Right cardiac atrium (tissue), 5 donors: Measurements from ENCODE around the gene TRAPPC2. TPM values are rescaled to one million over a fixed set of nuclear protein-coding genes. Genes with fewer than 3 reads are reported as not detected.

Experiments used
- ATAC-seq, 2 donors: fragments of 200-7000 bp; cut with Tn5 transposase; one replicate each; pipeline versions ENCODE4 v1.8.0 to v1.9.1; 2020; ENCODE audit warnings: moderate library complexity in 2 of 2, mild to moderate bottlenecking in 1 of 2
- DNase-seq, 3 donors: peaks; one replicate each; pipeline ENCODE4 v3.0.0-alpha.2; 2020
- H3K27ac ChIP-seq: one replicate; pipeline ENCODE4 v1.5.1; 2013; ENCODE audit warnings: mild to moderate bottlenecking, low read length, control low read depth, moderate library complexity
- H3K27me3 ChIP-seq: one replicate; pipeline ENCODE4 v1.6.1; 2013; ENCODE audit not compliant: control insufficient read depth, insufficient read depth
- H3K4me1 ChIP-seq: one replicate; pipeline ENCODE4 v1.6.1; 2013; ENCODE audit warnings: low read length; ENCODE audit not compliant: control insufficient read depth, insufficient read depth
- H3K4me3 ChIP-seq: one replicate; pipeline ENCODE4 v1.5.1; 2013; ENCODE audit warnings: low read length, control low read depth
- H3K9me3 ChIP-seq: one replicate; pipeline ENCODE4 v1.6.1; 2013; ENCODE audit warnings: low read length; ENCODE audit not compliant: control insufficient read depth
- WGBS: extraction: QIAGEN DNeasy Blood & Tissue Kit; methylation state at CpG from one replicate; pipeline ENCODE4 v1.1.7; 2013; 5-methylcytosine and 5-hydroxymethylcytosine counted together
- intact Hi-C, 4 donors: fragments of 100-400 bp; cut with DNase I; formaldehyde crosslinking; loops; one replicate each; pipeline versions ENCODE4 v1.11.0 to v1.14.0; 2022 to 2023
- polyA plus RNA-seq: library from polyadenylated mRNA; stranded (reverse); fragments of 200-250 nt; gene quantifications from one replicate; pipeline ENCODE4 v1.2.3, GENCODE V29; 2013
- total RNA-seq, 4 donors: library from RNA; stranded (reverse); fragmentation: NEBNext Ultra II Directional; extraction: Animal tissue kit (Norgen Biotek cat#: 25700); gene quantifications; one replicate each; pipeline ENCODE4 v1.2.1, GENCODE V29; 2021
- donor health status: healthy with polysubstance abuse.
- donor health status: DM: no; HTN: yes; CAD: no.
- donor health status: DM: no; HTN: no; CAD: no.
- donor health status: DM: no; HTN: yes; CAD: no; lungs with severe emphysema.
- donor health status: DM: yes; HTN: yes; CAD: no.

The TRAPPC2 gene
- total and polyA plus RNA-seq, 5 donors = 4.3 to 8.7 (median 7.7) TPM

GRCh38 chrX:13763489-13763888 lies 29.1 kb upstream of the TRAPPC2 start:
- no peaks in the 10 kb centered on the region for H3K9me3 ChIP-seq
- no peak overlapping the region for H3K27ac ChIP-seq
- H3K4me1 ChIP-seq = peaks cover 3% of the 10 kb centered on the region
- H3K4me3 ChIP-seq = peak overlapping the region; percentile 25
- ATAC-seq (peak; percentile 91 to 96), DNase-seq (peak; percentile 61 to 83 (median 74))
- 25% methylated on average over 8 of the region's 8 CpGs for WGBS
- no peaks in the 10 kb centered on the region for H3K27me3 ChIP-seq
- intact Hi-C loops = no loop called here

- no peak for ATAC-seq
- no peak for DNase-seq
- 61% methylated on average over 7 of the region's 7 CpGs for WGBS
- Histone ChIP-seq H3K4me3 (no peak overlapping the region), H3K4me1 (peaks cover 3% of the 10 kb centered on the region), H3K27me3 (no peaks in the 10 kb centered on the region), H3K27ac (no peak overlapping the region), H3K9me3 (no peaks in the 10 kb centered on the region)
- intact Hi-C loops = no loop called here
Observed at GRCh38 chrX:13761606-13762414, 27.4 kb upstream of the TRAPPC2 start.

DNA sequence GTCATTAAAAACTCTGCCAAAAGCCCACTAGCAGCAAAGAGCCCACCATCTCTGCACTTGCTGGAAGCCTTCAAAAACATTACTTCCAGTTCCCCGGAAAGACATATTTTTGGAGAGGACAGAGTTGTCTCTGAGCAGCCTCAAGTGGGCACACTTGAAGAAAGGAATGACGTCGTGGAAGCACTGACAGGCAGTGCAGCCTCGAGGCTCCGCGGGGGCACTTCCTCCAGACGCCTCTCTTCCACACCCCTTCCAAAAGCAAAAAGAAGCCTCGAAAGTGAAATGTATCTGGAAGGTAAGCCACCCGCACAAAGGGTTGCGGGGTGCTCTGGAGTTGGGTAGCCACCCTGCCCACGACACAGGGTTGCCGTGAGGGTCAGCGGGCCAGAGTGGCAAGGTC lies 26.0 kb upstream of the TRAPPC2 start:
- H3K27ac ChIP-seq = no peak overlapping the region
- no peak overlapping the region for H3K4me3 ChIP-seq
- WGBS = 60% methylated on average over 13 of the region's 13 CpGs
- H3K27me3 ChIP-seq = no peaks in the 10 kb centered on the region
- H3K4me1 ChIP-seq = peaks cover 3% of the 10 kb centered on the region
- ATAC-seq (no peak), DNase-seq (peak in 1 of 3 donors; percentile 21)
- intact Hi-C loops = no loop called here
- no peaks in the 10 kb centered on the region for H3K9me3 ChIP-seq

DNA sequence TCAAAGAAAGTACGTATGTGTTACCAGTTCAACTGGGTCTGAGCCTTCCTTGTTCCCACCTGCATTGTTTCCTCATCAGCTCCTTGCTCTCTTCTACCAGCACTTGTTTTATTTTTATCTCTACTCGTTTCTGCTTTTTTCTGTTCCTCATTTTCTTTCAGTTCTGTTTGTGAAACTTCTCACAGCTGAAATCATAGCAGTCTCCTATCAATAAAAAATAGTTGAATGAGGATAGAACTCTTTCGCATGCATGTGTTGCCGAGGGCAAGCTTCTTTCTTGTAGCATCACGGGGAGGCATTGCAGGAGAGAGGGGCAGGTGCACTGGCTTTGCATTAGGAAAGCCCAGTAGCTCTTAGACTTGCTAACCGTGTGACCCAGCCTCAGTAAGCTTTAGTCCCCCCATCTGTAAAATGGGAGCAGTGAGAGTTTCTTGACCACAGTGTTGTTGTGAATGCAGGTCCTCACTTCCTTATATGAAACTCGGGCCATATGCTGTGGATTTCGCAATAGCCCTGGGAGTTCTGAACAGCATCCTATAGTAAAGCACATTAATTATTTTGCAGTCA lies 24.8 kb upstream of the TRAPPC2 start:
- intact Hi-C loops = loop anchor here in 1 of 4 donors (10.0 kb wide), 1 partner anchor 276 kb away; no protein-coding TSS in a partner anchor
- Histone ChIP-seq H3K4me1 (peaks cover 3% of the 10 kb centered on the region), H3K9me3 (no peaks in the 10 kb centered on the region), H3K4me3 (no peak overlapping the region), H3K27me3 (no peaks in the 10 kb centered on the region), H3K27ac (no peak overlapping the region)
- no peak for ATAC-seq
- no peak for DNase-seq
- WGBS = 80% methylated on average over 8 of the region's 8 CpGs

DNA sequence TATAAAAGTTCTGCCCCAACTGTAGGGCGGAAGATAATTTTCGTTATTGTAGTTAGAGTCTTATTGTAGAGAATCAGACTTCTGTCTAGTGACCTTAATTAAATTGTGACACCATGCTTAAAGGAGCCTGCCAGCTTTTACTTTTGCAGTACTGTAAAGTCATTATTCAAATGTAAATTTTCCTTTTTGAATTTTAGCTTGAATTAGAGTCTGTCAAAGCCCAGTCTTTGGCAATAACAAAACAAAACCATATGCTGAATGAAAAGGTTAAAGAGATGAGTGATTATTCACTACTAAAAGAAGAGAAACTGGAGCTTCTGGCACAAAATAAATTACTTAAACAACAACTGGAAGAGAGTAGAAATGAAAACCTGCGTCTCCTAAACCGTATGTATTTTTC lies 22.0 kb upstream of the TRAPPC2 start:
- DNase-seq (no peak), ATAC-seq (no peak)
- Histone ChIP-seq H3K27ac (no peak overlapping the region), H3K4me1 (no peaks in the 10 kb centered on the region), H3K9me3 (no peaks in the 10 kb centered on the region), H3K27me3 (no peaks in the 10 kb centered on the region), H3K4me3 (no peak overlapping the region)
- 93% methylated on average over 4 of the region's 4 CpGs for WGBS
- intact Hi-C loops = loop anchor here in 1 of 4 donors (10.0 kb wide), 1 partner anchor 278 kb away; no protein-coding TSS in a partner anchor

GRCh38 chrX:13755254-13755653 lies 20.8 kb upstream of the TRAPPC2 start:
- no peaks in the 10 kb centered on the region for H3K27me3 ChIP-seq
- ATAC-seq (no peak), DNase-seq (no peak)
- 79% methylated on average over 1 of the region's 1 CpG for WGBS
- H3K4me1 ChIP-seq = no peaks in the 10 kb centered on the region
- H3K9me3 ChIP-seq = no peaks in the 10 kb centered on the region
- no peak overlapping the region for H3K4me3 ChIP-seq
- H3K27ac ChIP-seq = no peak overlapping the region
- intact Hi-C loops = loop anchor here in 1 of 4 donors (10.0 kb wide), 1 partner anchor 280 kb away; no protein-coding TSS in a partner anchor

GRCh38 chrX:13754765-13755164 lies 20.3 kb upstream of the TRAPPC2 start:
- H3K4me3 ChIP-seq = no peak overlapping the region
- 90% methylated on average over 1 of the region's 1 CpG for WGBS
- ATAC-seq = no peak
- no peaks in the 10 kb centered on the region for H3K4me1 ChIP-seq
- no peaks in the 10 kb centered on the region for H3K27me3 ChIP-seq
- no peaks in the 10 kb centered on the region for H3K9me3 ChIP-seq
- no peak overlapping the region for H3K27ac ChIP-seq
- DNase-seq = no peak
- intact Hi-C loops = loop anchor here in 2 of 4 donors (5.0 to 10.0 kb wide), 2 partner anchors 97 to 280 kb away; no protein-coding TSS in a partner anchor

GRCh38 chrX:13752646-13753045 lies 18.2 kb upstream of the TRAPPC2 start:
- intact Hi-C loops = loop anchor here in 2 of 4 donors (5.0 to 10.0 kb wide), 2 partner anchors 95 to 282 kb away; no protein-coding TSS in a partner anchor
- H3K4me1 ChIP-seq = no peaks in the 10 kb centered on the region
- H3K27me3 ChIP-seq = no peaks in the 10 kb centered on the region
- no peak overlapping the region for H3K4me3 ChIP-seq
- no peak overlapping the region for H3K27ac ChIP-seq
- no peak for DNase-seq
- no peak for ATAC-seq
- no peaks in the 10 kb centered on the region for H3K9me3 ChIP-seq
- WGBS = 44% methylated on average over 3 of the region's 3 CpGs

- DNase-seq = no peak
- Histone ChIP-seq H3K4me1 (no peaks in the 10 kb centered on the region), H3K9me3 (no peaks in the 10 kb centered on the region), H3K27me3 (no peaks in the 10 kb centered on the region), H3K27ac (no peak overlapping the region), H3K4me3 (no peak overlapping the region)
- no peak for ATAC-seq
- intact Hi-C loops = loop anchor here in 2 of 4 donors (5.0 to 10.0 kb wide), 2 partner anchors 95 to 283 kb away; no protein-coding TSS in a partner anchor
- WGBS = 91% methylated on average over 3 of the region's 3 CpGs
Observed at GRCh38 chrX:13752141-13752540, 17.7 kb upstream of the TRAPPC2 start.

- intact Hi-C loops = loop anchor here in 2 of 4 donors (5.0 to 10.0 kb wide), 2 partner anchors 94 to 284 kb away; no protein-coding TSS in a partner anchor
- no peak for ATAC-seq
Observed at GRCh38 chrX:13750812-13751211, 16.4 kb upstream of the TRAPPC2 start.

DNA sequence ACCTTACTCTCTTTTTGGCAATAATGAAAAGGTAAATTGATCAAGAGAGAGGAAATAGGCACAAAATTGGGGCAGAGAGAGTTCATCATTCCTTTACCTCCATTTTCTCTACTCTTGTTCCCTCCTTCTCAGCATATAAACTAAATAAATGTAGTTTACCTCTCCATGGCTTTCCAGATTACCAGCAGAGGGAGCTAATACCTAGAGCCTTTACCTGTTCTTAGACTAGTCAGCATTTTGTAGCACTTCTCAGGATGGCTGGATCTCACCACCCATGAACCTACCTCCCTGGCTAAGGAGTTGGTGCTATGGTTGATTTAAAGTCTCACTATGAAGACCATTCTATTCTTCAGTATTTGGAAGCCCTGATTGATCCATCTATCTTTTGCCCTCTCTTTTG lies 15.8 kb upstream of the TRAPPC2 start:
- no peak for DNase-seq
- peak in 1 of 2 donors; percentile 41 for ATAC-seq
- Histone ChIP-seq H3K27me3 (no peaks in the 10 kb centered on the region), H3K4me1 (no peaks in the 10 kb centered on the region), H3K4me3 (no peak overlapping the region), H3K27ac (no peak overlapping the region), H3K9me3 (no peaks in the 10 kb centered on the region)
- intact Hi-C loops = loop anchor here in 2 of 4 donors (5.0 to 10.0 kb wide), 2 partner anchors 93 to 285 kb away; no protein-coding TSS in a partner anchor

More at GRCh38 chrX:13750812-13751211, 16.4 kb upstream of the TRAPPC2 start:
- no peak for DNase-seq
- Histone ChIP-seq H3K9me3 (no peaks in the 10 kb centered on the region), H3K27me3 (no peaks in the 10 kb centered on the region), H3K4me3 (no peak overlapping the region), H3K27ac (no peak overlapping the region), H3K4me1 (no peaks in the 10 kb centered on the region)
